ENCODE measurements around the gene PALD1. TPM values are rescaled to one million over a fixed set of nuclear protein-coding genes. Genes with fewer than 3 reads are reported as not detected.

PALD1 gene
- polyA plus RNA-seq, 10 donors = 10.7 to 16.3 (median 14.4) TPM

DNA sequence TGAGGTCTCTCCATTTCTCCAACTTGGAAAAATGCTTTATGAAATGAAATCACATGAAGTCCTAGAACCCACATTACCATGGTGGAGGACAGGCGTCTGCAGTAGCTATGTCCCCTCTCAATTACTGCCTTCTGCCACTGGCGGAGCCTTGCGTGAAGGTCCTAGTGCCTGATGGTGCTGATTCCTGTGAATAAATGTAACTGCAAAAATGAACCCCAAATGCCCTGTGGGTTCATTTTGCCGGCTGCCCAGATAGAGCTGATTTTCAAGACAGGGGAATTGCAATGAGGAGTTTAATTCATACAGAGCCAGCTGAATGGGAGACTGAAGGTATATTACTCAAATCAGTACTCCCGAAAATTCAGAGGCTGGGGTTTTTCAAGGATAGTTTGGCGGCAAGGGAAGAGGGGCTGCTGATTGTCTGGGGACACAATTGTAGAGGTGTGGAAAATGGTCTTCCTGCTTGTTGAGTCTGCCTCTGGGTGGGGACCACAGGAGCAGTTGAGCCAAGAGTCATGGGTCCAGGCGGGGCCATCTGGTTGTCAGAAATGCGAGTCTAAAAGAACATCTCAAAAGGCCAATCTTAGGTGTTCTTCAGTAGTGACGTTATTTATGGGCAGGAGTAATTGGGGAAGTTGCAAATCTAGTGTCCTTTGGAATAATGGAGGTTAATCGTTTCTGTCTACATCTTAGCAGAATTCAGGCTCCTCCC lies 110.4 kb downstream of the PALD1 start:
- peak in 2 of 3 donors; percentile 54 to 79 for DNase-seq

DNA sequence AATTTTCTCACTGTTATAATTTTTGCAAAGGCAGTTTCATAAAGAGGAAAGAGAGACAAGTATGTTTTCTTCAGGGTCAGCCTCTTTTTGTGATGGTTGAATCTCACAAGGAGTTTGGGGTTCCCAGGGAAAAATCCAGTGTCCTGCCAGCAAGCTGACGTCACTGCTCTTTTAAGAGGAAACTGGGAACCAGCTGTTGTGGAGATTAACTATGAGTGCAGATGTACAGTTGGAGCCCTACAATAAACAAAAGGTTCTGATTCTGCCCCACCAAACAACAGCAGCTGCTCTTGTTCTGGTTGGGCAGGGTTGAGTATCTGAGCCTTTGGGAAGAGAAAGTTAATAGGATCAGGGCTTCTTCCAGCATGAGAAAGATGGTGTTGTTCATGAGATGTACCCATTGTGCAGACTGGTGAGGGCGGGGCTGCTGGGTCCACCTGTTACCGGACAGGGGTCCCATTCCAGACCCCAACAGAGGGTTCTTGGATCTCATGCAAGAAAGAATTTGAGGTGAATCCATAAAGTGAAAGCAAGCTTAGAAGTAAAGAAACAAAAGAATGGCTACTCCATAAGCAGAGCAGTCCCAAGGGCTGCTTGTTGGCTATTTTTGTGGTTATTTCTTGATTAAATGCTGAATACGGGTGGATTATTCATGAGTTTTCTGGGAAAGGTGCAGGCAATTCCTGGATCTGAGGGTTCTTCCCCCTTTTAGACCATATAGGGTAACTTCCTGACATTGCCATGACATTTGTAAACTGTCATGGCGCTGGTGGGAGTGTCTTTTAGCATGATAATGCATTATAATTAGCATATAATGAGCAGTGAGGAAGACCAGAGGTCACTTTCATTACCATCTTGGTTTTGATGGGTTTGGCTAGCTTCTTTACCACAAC lies 111.4 kb downstream of the PALD1 start:
- DNase-seq = peak; percentile 86 to 96 (median 90)

DNA sequence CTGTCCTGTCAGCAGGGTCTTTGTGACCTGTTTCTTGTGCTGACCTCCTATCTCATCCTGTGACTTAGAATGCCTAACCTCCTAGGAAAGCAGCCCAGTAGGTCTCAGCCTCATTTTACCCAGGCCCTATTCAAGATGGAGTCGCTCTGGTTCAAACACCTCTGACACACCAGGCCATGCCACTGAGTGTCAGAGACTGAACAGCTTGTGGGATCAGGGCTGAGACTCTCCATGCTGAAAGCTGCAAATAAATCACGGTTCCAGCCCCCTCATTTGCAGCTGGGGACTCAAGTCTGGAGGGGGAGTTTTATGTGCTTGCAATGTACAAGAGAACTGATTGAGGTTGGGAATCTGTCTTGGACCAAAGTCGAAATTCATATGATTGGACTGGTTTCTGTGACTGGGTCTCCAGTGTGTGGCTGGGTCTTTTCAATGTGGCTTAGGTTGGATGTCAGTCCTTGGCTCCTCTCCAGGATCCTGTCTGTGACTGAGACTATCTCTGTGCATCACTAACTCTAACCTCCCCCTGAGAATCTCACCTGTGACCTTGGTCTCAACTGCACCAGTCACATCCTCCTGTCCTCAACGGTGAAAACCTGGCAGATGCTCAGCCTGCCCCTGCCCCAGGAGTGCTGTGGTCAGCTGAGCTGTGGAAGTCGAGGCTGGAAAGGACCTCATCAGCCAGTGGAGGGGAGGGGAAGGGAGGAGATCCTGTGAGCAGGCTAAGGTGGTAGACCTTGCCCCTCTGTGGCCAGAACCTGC lies 112.3 kb downstream of the PALD1 start:
- no peak for DNase-seq

DNA sequence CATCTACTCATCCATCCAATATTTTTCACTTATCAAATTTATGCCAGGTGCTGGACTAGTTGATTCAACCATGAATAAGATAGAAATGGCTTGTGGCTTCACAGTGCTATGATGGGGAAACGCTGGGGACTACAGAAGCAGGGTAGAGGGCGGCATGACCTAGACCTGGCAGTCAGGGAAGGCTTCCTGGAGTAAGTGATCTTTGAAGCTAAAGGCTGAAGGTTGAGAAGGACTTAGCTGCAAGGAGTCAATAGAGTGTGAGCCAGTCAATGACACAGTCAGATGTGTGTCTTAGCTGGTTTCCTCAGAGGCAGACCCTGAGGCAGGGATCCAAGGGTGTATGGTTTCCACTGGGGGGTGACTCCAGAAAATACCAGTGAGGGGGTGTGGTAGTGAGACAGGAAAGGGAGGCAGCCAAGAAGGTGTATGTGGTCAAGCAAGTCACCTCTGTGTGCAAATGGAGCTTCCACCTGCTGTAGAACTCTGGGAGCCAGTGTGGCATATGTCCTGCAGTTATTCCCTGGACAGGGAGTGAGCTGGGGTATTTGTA lies 113.7 kb downstream of the PALD1 start:
- DNase-seq = no peak

DNA sequence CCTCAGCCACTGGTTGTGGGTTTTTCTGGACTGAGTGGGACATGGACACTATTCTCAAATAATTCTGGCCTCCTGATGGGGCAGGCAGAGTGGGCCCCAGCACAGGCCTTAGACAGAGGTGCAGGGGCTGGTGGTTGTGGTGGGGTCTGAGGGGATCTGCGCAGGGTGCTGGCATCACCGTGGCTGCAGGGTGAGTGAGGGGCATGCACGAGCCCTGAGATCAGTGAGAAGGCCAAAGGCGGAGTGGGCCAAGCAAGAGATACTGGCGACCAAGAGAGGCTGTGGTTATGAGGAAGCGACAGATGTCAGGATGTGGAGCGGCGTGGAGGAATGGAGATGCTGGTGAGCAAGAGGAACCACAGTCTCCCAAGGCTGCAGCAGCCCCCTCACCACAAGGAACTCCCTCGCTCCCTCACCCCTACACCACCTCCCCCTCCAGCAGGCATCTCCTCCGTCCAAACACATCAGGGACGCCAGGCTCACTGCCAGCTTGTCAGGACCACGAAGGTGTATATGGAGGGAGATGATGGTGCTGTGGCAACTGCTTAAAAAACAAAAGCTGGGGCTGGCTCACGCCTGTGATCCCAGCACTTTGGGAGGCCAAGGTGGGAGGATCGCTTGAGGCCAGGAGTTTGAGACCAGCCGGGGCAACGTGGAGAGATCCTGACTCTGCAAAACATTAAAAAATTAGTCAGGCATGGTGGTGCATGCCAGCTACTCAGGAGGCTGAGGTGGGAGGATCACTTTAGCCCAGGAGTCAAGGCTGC lies 114.4 kb downstream of the PALD1 start:
- no peak for DNase-seq

DNA sequence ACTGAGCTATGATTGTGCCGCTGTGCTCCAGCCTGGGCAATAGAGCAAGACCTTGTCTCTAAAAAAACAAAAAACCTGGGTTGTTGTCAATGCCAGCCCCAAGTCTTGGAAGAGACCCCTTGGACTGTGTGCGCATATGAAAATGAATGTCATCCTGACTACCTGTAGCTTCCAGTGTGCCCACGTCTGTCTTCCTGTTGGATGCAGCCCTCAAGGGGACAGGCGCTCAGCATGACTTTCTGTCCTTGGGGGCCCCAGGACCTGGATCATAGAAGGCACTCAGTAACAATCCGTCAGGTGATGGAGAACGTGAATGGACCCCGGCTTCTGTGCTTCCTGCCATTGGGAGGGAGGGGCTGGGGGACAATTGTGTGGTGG lies 114.9 kb downstream of the PALD1 start:
- no peak for DNase-seq

DNA sequence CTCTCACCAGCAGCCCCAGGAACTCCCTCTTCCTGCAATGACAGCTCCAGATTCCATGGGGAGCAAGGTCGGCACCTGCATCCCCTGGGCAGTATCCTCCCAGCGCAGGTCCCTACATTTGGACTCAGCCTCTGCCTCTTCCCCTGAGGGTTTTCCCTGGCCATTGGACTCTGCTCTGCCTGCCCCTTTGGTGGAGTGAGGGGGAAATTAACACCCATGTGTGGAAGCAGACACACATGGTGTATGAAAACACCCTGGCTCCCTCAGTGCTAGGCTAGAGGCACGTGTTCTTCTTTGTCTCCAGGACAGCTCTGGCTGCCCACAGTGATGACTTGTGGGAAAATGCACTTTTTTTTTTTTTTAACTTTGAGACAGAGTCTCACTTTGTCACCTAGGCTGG lies 115.6 kb downstream of the PALD1 start:
- no peak for DNase-seq

DNA sequence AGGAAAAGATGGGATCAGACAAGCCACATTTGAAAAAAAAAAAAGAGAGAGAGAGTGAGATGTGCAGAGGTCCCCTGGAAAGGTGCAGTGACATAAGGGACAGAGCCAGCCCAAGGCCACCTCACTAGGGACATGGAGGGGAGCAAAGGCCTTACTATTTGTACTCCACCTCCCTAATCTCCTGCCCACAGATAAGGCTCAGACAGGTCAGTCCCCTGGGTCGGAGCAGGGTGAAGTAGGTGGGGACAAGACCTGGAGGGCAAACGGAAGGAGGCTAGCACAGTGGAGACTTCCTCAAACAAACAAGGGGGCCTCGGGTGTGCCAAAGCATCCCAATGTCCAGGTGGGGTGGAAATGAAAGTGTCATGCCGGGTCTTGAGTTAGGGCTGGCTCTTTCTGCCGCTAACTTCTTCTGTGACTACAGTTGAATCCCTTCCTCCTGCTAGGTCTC lies 117.0 kb downstream of the PALD1 start:
- DNase-seq = no peak

DNA sequence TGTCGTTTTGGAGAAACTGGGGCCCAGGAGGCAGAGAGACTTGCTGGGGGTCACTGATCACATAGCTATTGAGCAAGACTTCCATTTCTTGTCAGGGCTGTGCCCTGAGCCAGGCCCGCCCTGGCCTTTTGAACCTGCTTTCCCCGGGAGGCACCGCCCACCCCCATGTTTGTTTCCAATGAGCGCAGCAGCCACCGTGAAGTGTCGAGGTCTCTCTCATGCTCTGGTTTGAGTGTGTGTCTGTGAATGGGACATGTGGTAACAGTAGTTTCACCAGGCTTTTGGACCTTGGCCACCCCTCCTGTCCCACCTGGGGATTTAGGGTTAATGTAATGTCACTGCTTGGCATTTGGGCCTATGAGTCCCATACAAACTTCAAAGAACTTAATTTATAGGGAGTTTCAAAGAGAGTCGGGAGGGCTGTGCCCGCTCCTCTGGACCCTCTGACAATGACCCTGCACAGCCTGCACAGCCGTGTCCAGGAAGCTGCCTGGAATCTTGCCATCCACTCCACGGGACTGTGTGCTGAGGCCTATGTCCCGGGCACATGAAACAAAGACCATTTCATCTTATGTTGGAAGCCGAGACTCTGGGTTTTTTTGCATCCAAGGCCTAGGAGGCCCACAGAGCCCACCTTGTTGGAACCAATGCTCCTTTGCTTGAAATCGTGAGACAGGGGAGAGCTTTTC lies 117.7 kb downstream of the PALD1 start:
- peak in 1 of 3 donors; percentile 50 for DNase-seq

DNA sequence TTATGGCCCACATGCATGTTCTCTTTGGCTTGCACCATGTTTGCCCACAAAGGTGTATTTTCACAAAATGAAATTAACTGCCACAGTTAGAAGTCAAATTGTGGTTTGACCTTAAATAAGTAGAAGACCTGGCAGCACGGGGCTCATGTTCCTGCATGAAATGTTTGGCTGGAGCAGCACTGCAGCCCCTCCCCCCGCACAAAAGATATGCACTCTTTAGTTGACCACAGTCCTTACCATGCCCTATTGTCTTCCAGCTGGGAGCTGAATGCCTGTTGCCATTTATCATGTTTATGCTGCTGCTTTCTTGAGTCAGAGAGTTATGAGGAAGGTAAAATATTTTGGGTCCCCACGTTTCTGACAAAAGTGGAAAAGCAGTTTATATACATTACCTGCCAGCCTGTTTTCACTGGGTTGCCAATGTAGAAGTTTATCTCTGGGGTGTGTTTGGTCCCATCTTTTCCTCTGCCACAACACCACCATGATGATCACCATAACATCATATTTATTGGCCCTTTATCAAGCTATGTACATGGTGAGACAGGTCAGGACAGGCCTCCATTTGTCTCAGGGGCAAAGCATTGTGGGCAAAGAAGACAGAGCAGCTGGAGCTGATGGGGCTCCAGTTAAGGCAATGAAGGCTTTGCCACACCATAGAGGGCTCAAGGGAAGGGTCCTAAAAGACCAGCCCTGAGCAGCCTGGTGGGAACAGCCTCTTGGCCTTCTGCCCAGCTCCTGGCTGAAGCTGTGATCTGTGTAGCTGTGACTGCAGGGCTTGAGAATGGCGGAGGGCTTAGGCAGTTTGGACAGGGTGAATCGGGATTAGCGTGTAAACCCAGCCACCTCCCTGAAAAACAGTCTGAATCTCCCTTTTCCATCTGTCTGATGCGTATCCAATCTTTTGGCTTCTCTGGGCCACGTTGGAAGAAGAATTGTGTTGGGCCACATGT lies 118.6 kb downstream of the PALD1 start:
- DNase-seq = peak; percentile 52 to 86 (median 57)

DNA sequence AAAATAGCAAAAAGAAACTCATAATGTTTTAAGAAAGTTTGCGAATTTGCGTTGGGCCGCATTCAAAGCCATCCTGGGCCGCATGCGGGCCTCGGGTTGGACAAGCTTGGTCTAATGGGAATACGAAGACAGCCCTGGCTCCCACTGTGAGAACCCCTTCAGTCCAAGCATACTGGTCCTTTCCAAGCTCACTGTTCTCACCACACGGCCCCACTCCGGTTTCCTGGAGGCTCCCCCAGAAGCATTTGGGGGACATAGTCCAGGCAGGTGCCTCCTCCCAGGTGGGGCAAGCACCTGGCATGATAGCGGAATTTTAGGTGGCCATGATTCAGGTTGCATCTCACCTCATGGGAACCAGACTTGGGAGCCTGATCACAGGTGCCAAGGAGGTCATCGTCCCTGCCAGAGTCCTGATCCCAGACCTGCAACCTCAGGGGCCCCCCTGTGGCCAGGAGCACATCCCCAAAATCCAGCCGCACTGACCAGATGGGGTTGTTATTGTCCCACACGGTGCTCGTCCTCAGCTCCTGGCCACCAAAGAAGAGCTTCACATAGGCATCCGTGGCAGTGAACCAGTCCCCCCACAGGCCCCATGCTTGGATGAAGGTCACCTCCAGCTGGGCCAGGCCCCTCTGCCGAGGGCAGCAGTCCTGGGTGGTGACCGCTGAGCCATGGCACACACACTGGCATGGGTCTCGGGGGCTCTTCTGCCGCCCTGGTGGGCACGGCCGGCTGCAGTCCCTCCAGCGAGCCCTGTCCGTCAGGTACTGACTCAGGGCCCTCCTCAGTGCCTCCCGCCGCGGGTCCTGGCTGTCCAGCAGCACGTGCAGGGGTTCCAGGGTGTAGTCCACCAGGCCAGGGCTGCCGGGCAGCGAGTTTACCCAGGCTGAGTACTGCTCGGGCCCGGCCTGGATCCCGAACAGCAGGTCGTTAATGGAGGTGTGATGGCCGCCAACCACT lies 119.6 kb downstream of the PALD1 start:
- DNase-seq = peak in 1 of 3 donors; percentile 5

DNA sequence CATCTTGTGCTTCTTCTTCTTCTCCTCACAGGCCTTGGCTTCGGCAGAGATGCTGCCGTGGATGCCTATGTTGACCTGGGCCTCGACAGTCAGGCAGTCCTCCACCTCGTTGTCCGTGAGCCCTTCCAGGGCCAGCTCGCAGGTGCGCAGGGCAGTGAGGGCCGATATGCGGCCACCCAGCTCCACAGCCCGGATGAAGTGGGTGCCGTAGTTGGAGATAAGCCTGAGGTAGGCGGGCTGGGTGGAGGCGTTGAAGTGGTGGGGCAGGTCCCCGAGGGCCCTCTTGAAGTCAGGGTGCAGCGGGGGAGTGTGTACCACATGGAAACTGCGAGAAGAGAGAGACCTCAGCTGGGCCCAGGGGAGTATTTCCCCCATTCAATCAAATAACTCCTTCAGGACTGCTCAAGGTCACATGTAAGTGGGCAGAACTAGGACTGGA lies 120.3 kb downstream of the PALD1 start:
- no peak for DNase-seq

DNA sequence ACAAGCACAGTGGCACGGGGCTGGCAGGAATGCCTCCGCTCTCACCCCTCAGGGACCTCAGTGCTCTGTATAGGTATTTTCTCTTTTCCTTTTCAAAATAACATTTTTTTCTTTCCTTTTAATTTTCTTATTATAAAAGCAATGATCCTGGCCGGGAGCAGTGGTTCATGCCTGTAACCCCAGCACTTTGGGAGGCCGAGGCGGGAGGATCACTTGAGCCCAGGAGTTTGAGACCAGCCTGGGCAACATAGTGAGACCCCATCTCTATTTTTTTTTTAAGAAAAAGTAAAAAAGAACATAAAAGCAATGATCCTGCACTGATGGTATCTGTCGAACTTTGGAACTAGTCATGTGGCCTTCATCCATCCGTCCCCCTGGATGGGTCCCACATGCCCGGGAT lies 120.8 kb downstream of the PALD1 start:
- no peak for DNase-seq

DNA sequence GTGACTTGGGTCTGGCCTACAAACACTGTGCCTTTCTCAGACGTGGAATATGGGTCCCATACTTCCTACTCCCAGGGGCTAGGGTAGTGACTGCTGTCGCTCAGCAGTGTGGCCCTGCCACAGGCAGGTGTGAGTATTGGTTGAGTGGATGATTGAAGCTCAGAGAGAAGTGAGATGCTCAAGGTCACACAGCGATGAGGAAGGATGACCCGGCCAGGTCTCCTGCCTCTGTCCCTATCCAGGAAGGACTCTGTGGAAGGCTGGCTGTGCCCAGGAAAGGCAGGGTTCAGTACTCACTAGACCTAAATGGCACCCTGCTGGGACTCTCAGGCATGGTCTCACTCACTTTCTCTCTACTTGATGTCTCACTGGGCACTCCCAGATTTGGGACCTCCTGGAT lies 121.2 kb downstream of the PALD1 start:
- DNase-seq = no peak

DNA sequence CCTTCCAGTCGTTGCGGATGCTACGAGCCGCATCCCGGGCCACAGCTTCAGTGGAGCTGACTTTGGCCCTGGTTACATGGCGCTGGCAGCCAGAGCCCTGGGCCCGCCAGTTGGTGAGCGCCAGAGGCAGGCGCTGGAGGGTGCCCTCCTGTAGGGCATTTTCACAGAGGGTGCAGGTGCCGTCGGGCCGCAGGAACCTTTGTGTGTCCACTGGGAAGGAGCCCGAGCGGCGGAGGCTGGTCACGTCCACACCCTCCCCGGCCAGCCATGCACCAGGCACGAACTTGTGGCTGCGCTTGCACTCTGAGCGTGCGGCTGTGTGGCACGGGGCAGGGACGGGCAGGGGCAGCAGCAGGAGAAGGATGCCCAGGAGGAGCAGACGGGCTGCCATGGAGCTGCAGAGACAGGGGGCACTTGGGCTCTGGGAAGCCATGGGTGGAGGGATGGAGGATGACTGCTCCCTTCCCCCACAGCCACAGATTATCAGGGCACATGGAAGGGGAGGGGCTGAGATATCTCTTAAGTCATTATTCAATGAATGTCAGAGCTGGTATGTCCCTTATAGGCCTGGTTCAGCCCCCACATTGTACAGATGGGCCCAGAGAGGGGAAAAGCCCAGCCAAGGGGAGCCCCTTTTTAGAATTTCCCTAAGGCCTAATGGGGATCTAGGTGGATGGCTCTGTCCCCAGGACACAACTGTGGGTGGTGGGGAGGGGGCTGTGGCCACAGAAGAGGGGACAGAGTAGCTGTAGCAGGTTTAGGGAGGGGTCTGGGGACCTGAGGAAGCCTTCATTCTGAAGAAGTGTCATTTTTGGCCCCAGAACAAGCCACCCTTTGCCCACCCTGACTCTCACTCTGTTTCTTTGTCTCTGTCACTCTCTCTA lies 122.2 kb downstream of the PALD1 start:
- DNase-seq = no peak

DNA sequence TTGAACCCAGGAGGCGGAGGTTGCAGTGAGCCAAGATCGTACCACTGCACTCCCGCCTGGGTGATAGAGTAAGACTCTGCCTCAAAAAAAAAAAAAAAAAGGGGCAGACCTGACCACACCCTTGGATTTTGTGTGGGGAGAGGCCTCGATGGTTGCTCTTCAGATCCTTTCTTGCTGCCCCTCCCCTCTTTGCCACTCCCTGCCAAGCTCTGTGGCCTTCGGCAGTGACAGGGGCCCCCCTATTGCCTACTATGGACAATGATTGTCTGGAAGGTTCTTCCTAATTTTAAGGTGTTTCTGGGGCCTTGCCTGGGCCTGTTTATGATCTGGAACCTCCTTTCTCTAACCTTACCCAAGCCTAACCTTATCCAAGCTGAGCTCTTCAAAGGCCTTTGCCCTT lies 123.2 kb downstream of the PALD1 start:
- no peak for DNase-seq

All from muscle of back (tissue), 11 donors.